Endothelial cell of umbilical vein (primary cell): ENCODE results near the gene FAT2. TPM values are rescaled to one million over a fixed set of nuclear protein-coding genes. Genes with fewer than 3 reads are reported as not detected.

ENCODE experiments used
- BruUV-seq: library from RNA; stranded (reverse); fragments of 400-500 nt; replicated peaks from 2 replicates; lab custom pipeline; 2021; lab: Mats Ljungman, UMichigan
- CTCF ChIA-PET: fragments of 300-600, 350-600 bp; sonication (Branson Sonifier 250); formaldehyde crosslinking; loops from one replicate; lab custom pipeline; 2021; ENCODE audit warnings: antibody characterized with exemption, inconsistent platforms; lab: Charles Lee
- POLR2A ChIA-PET: fragments of 300-600, 350-600 bp; sonication (Branson Sonifier 250); formaldehyde crosslinking; loops from one replicate; lab custom pipeline; 2021; ENCODE audit warnings: antibody characterized with exemption, inconsistent platforms; lab: Charles Lee
- DNase-seq: peaks from one replicate; pipeline ENCODE4 v3.0.0-alpha.2; 2011; ENCODE audit warnings: low read depth, low spot score
- FAIRE-seq: peaks from 2 replicates; lab custom pipeline; 2011; peaks lifted over from hg19 to GRCh38; lab: Jason Lieb, UNC
- H2AFZ ChIP-seq: 2 replicates; pipeline ENCODE4 v1.6.0; 2012; ENCODE audit warnings: low read depth, low read length, control low read depth, inconsistent platforms
- H3K27ac ChIP-seq: 2 replicates; pipeline ENCODE4 v1.5.1; 2011; ENCODE audit warnings: low read depth, mild to moderate bottlenecking, control low read depth, low read length, moderate library complexity; ENCODE audit not compliant: insufficient read depth
- H3K27me3 ChIP-seq, 2 experiments: 2 replicates each; pipeline versions ENCODE4 v1.6.0 to v1.6.1; 2011; ENCODE audit warnings: low read length in 2 of 2, mixed read lengths in 1 of 2; ENCODE audit not compliant: control insufficient read depth in 2 of 2, insufficient read depth in 2 of 2
- H3K36me3 ChIP-seq, 2 experiments: 2 replicates in 1 of 2; 3 replicates in 1 of 2; pipeline ENCODE4 v1.5.1; 2011; ENCODE audit warnings: low read length in 2 of 2, mild to moderate bottlenecking in 1 of 2, moderate library complexity in 1 of 2; ENCODE audit not compliant: control insufficient read depth in 2 of 2, insufficient read depth in 2 of 2; ENCODE audit errors: extremely low read depth in 1 of 2
- H3K4me1 ChIP-seq: 3 replicates; pipeline ENCODE4 v1.5.1; 2011; ENCODE audit warnings: mild to moderate bottlenecking, low read length; ENCODE audit not compliant: control insufficient read depth, insufficient read depth; ENCODE audit errors: extremely low read depth
- H3K4me2 ChIP-seq: 2 replicates; pipeline ENCODE4 v1.6.1; 2011; ENCODE audit warnings: low read length, control low read depth, mixed read lengths; ENCODE audit not compliant: insufficient read depth
- H3K4me3 ChIP-seq, 3 experiments: fragments of 200-600 bp in 1 of 3; sonication (generic), shearing (Covaris generic) in 1 of 3; replicated peaks in 1 of 3; 2 replicates each; pipeline ENCODE4 v1.5.1; 2011 to 2016; ENCODE audit warnings: control low read depth in 3 of 3, low read length in 3 of 3, mild to moderate bottlenecking in 2 of 3, inconsistent platforms in 1 of 3, low read depth in 1 of 3, moderate library complexity in 1 of 3; ENCODE audit not compliant: insufficient read depth in 1 of 3
- H3K79me2 ChIP-seq: 2 replicates; pipeline ENCODE4 v1.6.0; 2012; ENCODE audit warnings: low read length, inconsistent platforms; ENCODE audit not compliant: control insufficient read depth, insufficient read depth
- H3K9ac ChIP-seq: replicated peaks from 2 replicates; pipeline ENCODE3; 2011; ENCODE audit warnings: low read length, control low read depth; ENCODE audit not compliant: insufficient read depth; ENCODE audit errors: extremely low read depth
- H3K9me1 ChIP-seq: replicated peaks from 3 replicates; pipeline ENCODE4 v1.6.0; 2011; ENCODE audit warnings: mild to moderate bottlenecking, low read length; ENCODE audit not compliant: control insufficient read depth, insufficient read depth; ENCODE audit errors: extremely low read depth
- H3K9me3 ChIP-seq: replicated peaks from 2 replicates; pipeline ENCODE4 v1.5.1; 2012; ENCODE audit warnings: low read length, inconsistent platforms; ENCODE audit not compliant: control insufficient read depth, insufficient read depth
- H4K20me1 ChIP-seq: replicated peaks from 2 replicates; pipeline ENCODE3; 2011; ENCODE audit warnings: mild to moderate bottlenecking, low read length; ENCODE audit not compliant: control insufficient read depth, insufficient read depth; ENCODE audit errors: extremely low read depth
- EZH2 ChIP-seq: IDR thresholded peaks from 2 replicates; pipeline ENCODE4 v1.6.1; 2012; ENCODE audit warnings: borderline replicate concordance, low read depth, mild to moderate bottlenecking, moderate library complexity, low read length, inconsistent platforms; ENCODE audit not compliant: severe bottlenecking
- FOS ChIP-seq: IDR thresholded peaks from 2 replicates; pipeline ENCODE4 v1.6.1; 2011; ENCODE audit warnings: mild to moderate bottlenecking, low read length, moderate library complexity, borderline replicate concordance; ENCODE audit not compliant: insufficient read depth
- GATA2 ChIP-seq: IDR thresholded peaks from 2 replicates; pipeline ENCODE4 v1.7.0; 2011; ENCODE audit warnings: low read depth, mild to moderate bottlenecking, moderate library complexity, mixed read lengths, low read length; ENCODE audit not compliant: insufficient read length, insufficient read depth
- JUN ChIP-seq: IDR thresholded peaks from 2 replicates; pipeline ENCODE4 v1.6.1; 2011; ENCODE audit warnings: borderline replicate concordance, low read depth; ENCODE audit not compliant: insufficient read length, insufficient read depth
- MYC ChIP-seq: IDR thresholded peaks from one replicate; pipeline ENCODE4 v1.6.1; 2011; ENCODE audit warnings: mild to moderate bottlenecking, low read depth, low read length
- POLR2A ChIP-seq: IDR thresholded peaks from 2 replicates; pipeline ENCODE4 v1.6.1; 2012; ENCODE audit warnings: low read depth, mild to moderate bottlenecking, control low read depth, low read length
- POLR2AphosphoS5 ChIP-seq: IDR thresholded peaks from 2 replicates; pipeline ENCODE4 v1.6.1; 2012; ENCODE audit warnings: low read depth, mild to moderate bottlenecking, control low read depth, low read length, moderate library complexity; ENCODE audit not compliant: insufficient read depth
- dilution Hi-C: fragments of 300-500 bp; cut with MboI; formaldehyde crosslinking; loops from one replicate; pipeline ENCODE4 v1.15.0; 2019; ENCODE audit warnings: low sequenced_read_pairs; ENCODE audit not compliant: extremely low pct_ligation_motif_present
- intact Hi-C: fragments of 100-400 bp; cut with micrococcal nuclease; formaldehyde crosslinking; loops from one replicate; pipeline ENCODE4 v1.10.0; 2022
- polyA plus RNA-seq, 4 experiments: library from polyadenylated mRNA; depleted of rRNA in 3 of 4; stranded (reverse) in 3 of 4; unstranded in 1 of 4; fragments of >200 nt; gene quantifications; 2 replicates each; pipeline versions ENCODE4 v1.2.1 to v1.2.3, GENCODE V29; 2011 to 2012; ENCODE audit warnings: missing spikeins in 1 of 4
- total RNA-seq: library from RNA; stranded (reverse); gene quantifications from 2 replicates; pipeline ENCODE4 v1.2.3, GENCODE V29; 2021
- TF ChIP-seq, protein P1 (sequence below), 2 donors: IDR thresholded peaks; 1 replicate in 1 of 2; 2 replicates in 1 of 2; pipeline ENCODE4 v1.5.1; 2011; ENCODE audit warnings: low read length in 2 of 2, mild to moderate bottlenecking in 2 of 2, moderate library complexity in 2 of 2, control low read depth in 1 of 2, inconsistent platforms in 1 of 2, low read depth in 1 of 2; ENCODE audit not compliant: insufficient read depth in 1 of 2; ENCODE audit errors: extremely low read depth in 1 of 2
- TF ChIP-seq, protein P2 (sequence below): IDR thresholded peaks from 2 replicates; pipeline ENCODE4 v1.6.1; 2011; ENCODE audit not compliant: insufficient read depth, insufficient read length

FAT2 gene
- total and polyA plus RNA-seq, 2 donors (not counting 3 experiments of a cell fraction or from before 2014, with no cell fraction given), result not detected

DNA sequence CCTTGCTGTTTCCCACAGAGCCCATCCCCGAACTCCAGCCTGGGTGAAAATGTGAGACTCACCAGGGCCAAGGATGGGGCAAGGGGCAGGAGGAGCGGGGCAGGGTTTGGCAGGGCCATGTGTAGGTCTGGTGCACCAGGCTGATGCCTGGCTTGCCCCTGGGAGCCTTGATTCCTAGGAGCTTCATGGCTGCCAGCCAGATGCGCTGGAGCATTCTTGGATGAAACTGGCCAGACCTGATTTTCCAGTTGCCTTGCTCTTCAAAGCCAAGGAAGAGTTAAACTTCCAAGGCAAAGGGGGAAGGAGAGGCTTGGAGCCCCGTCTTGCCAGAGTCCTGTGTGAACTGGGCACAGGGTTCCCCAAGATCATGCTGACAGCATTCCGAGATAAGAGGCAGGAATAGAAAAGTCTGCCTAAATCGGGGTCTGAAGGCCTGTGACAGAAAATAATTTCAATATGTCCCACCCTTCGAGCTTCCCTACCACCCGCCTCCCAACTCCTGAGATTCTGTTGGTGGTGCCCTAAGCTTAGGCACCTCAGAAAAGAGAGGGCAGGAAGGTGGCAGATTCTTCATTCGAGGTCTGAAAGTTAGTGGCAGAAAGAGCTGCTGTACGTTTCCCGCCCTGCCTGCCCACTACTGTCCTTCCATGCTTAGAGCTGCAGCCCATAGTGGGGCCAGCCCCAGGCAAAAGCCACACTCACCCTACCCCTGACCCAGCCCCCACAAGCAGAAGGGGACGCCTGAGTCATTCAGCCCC lies 20.4 kb downstream of the FAT2 start:
- Histone ChIP-seq H3K9ac (no peak overlapping the region), H3K27ac (no peak overlapping the region), H3K36me3 (no peaks in the 10 kb centered on the region), H2AFZ (no peak overlapping the region), H3K79me2 (no peaks in the 10 kb centered on the region), H4K20me1 (no peaks in the 10 kb centered on the region), H3K4me3 (no peak overlapping the region), H3K4me1 (no peaks in the 10 kb centered on the region), H3K9me1 (no peaks in the 10 kb centered on the region), H3K27me3 (no peaks in the 10 kb centered on the region), H3K9me3 (no peaks in the 10 kb centered on the region), H3K4me2 (no peak overlapping the region)
- dilution Hi-C loops, result no loop called here
- TF ChIP-seq EZH2, result no peak
- TF ChIP-seq GATA2, result no peak
- TF ChIP-seq, protein P1, sequence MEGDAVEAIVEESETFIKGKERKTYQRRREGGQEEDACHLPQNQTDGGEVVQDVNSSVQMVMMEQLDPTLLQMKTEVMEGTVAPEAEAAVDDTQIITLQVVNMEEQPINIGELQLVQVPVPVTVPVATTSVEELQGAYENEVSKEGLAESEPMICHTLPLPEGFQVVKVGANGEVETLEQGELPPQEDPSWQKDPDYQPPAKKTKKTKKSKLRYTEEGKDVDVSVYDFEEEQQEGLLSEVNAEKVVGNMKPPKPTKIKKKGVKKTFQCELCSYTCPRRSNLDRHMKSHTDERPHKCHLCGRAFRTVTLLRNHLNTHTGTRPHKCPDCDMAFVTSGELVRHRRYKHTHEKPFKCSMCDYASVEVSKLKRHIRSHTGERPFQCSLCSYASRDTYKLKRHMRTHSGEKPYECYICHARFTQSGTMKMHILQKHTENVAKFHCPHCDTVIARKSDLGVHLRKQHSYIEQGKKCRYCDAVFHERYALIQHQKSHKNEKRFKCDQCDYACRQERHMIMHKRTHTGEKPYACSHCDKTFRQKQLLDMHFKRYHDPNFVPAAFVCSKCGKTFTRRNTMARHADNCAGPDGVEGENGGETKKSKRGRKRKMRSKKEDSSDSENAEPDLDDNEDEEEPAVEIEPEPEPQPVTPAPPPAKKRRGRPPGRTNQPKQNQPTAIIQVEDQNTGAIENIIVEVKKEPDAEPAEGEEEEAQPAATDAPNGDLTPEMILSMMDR (IDR thresholded peaks at IDR 0.05; ENCODE audit: extremely low read depth in 1 of 2, insufficient read depth in 1 of 2, low read depth in 1 of 2, low read length in 2 of 2), result no peak
- intact Hi-C loops, result loop anchor here (5.0 kb wide), 1 partner anchor 172 kb away; no protein-coding TSS in a partner anchor
- ChIA-PET POLR2A (interaction anchor here (0.6 kb wide), 1 partner anchor 56 kb away, joined by 3 read pairs; no protein-coding TSS in a partner anchor), CTCF (interaction anchor here (1.2 to 1.3 kb wide), 2 partner anchors 18 to 23 kb away, joined by 3 read pairs; no protein-coding TSS in a partner anchor)
- no TSS peak for BruUV-seq
- FAIRE-seq (no peak), DNase-seq (no peak)

DNA sequence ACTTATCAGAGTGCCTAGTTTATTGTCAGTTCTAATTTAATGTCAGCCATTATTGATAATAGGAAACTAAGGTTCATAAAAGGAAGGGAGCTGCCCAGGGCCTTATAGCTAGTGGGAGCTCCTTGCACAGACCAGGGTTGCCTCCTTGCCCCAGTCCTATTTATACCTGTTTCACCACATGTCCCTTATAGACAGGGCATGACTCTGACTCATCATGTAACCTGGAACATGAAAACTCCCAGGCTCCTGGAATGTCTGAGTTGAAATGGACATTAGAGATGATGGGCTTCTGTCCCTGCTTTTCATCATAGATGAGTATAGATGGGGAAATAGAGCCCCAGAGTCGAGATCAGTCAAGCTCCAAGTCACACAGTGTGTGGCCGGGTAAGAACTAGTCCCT lies 21.1 kb downstream of the FAT2 start:
- ChIA-PET POLR2A (no interaction called here), CTCF (interaction anchor here (1.2 kb wide), 1 partner anchor 23 kb away, joined by 3 read pairs; no protein-coding TSS in a partner anchor)
- Histone ChIP-seq H3K4me1 (no peaks in the 10 kb centered on the region), H3K9me3 (no peaks in the 10 kb centered on the region), H3K36me3 (no peaks in the 10 kb centered on the region), H3K9me1 (no peaks in the 10 kb centered on the region), H2AFZ (no peak overlapping the region), H3K4me3 (no peak overlapping the region), H3K27me3 (no peaks in the 10 kb centered on the region), H3K27ac (no peak overlapping the region), H3K4me2 (no peak overlapping the region), H3K79me2 (no peaks in the 10 kb centered on the region), H4K20me1 (no peaks in the 10 kb centered on the region), H3K9ac (no peak overlapping the region)
- DNase-seq, result no peak
- dilution Hi-C loops, result no loop called here
- BruUV-seq, result no TSS peak
- no peak for FAIRE-seq
- intact Hi-C loops, result loop anchor here (5.0 kb wide), 1 partner anchor 172 kb away; no protein-coding TSS in a partner anchor
- TF ChIP-seq, protein P2, sequence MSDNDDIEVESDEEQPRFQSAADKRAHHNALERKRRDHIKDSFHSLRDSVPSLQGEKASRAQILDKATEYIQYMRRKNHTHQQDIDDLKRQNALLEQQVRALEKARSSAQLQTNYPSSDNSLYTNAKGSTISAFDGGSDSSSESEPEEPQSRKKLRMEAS, result no peak
- TF ChIP-seq POLR2A, result no peak
- TF ChIP-seq, protein P1 (IDR thresholded peaks at IDR 0.05; ENCODE audit: extremely low read depth in 1 of 2, insufficient read depth in 1 of 2, low read depth in 1 of 2, low read length in 2 of 2), result no peak
- no peak for TF ChIP-seq POLR2AphosphoS5
- no peak for TF ChIP-seq EZH2
- no peak for TF ChIP-seq JUN
- no peak for TF ChIP-seq FOS
- no peak for TF ChIP-seq MYC
- no peak for TF ChIP-seq GATA2
